ENCODE results near the gene CD300E.

Gene CD300E

GRCh38 chr17:74623693-74624093, at the start of gene CD300E:
Gene CD300E (minus strand): TSS chr17:74623738. CDS start chr17:74623621, 117 bp downstream.
- intact Hi-C loops (cut with DNase I) = no loop called here
- no peak for DNase-seq

- peak; percentile 34 to 93 (median 64) for DNase-seq
Observed at GRCh38 chr17:74671031-74671771, 47.7 kb upstream of the CD300E start.

GRCh38 chr17:74670329-74670728, 46.8 kb upstream of the CD300E start:
- intact Hi-C loops (cut with DNase I) = no loop called here
- no peak for DNase-seq

More at GRCh38 chr17:74671031-74671771, 47.7 kb upstream of the CD300E start:
- intact Hi-C loops (cut with DNase I) = no loop called here

GRCh38 chr17:74663561-74663960, 40.0 kb upstream of the CD300E start:
- intact Hi-C loops (cut with DNase I) = no loop called here
- no peak for DNase-seq

GRCh38 chr17:74659889-74660288, 36.4 kb upstream of the CD300E start:
- no peak for DNase-seq
- intact Hi-C loops (cut with DNase I) = no loop called here

- DNase-seq = no peak
- intact Hi-C loops (cut with DNase I) = no loop called here
Observed at GRCh38 chr17:74658620-74659019, 35.1 kb upstream of the CD300E start.

- DNase-seq = no peak
- intact Hi-C loops (cut with DNase I) = no loop called here
Observed at GRCh38 chr17:74654742-74655141, 31.2 kb upstream of the CD300E start.

- DNase-seq = no peak
- intact Hi-C loops (cut with DNase I) = no loop called here
Observed at GRCh38 chr17:74652020-74652419, 28.5 kb upstream of the CD300E start.

- intact Hi-C loops (cut with DNase I) = no loop called here
- no peak for DNase-seq
Observed at GRCh38 chr17:74649909-74650308, 26.4 kb upstream of the CD300E start.

- intact Hi-C loops (cut with DNase I) = no loop called here
- peak in 1 of 10 donors; percentile 36 for DNase-seq
Observed at GRCh38 chr17:74647871-74648672, 24.5 kb upstream of the CD300E start.

- intact Hi-C loops (cut with DNase I) = no loop called here
- DNase-seq = no peak
Observed at GRCh38 chr17:74646231-74646630, 22.7 kb upstream of the CD300E start.

GRCh38 chr17:74645010-74645409, 21.5 kb upstream of the CD300E start:
- intact Hi-C loops (cut with DNase I) = no loop called here
- no peak for DNase-seq

GRCh38 chr17:74644419-74644818, 20.9 kb upstream of the CD300E start:
- intact Hi-C loops (cut with DNase I) = no loop called here
- no peak for DNase-seq

GRCh38 chr17:74643826-74644225, 20.3 kb upstream of the CD300E start:
- intact Hi-C loops (cut with DNase I) = no loop called here
- no peak for DNase-seq

- intact Hi-C loops (cut with DNase I) = no loop called here
- DNase-seq = no peak
Observed at GRCh38 chr17:74642995-74643394, 19.5 kb upstream of the CD300E start.

- intact Hi-C loops (cut with DNase I) = no loop called here
- no peak for DNase-seq
Observed at GRCh38 chr17:74642556-74642955, 19.0 kb upstream of the CD300E start.

- no peak for DNase-seq
- intact Hi-C loops (cut with DNase I) = no loop called here
Observed at GRCh38 chr17:74641958-74642298, 18.4 kb upstream of the CD300E start.

GRCh38 chr17:74641224-74641957, 17.9 kb upstream of the CD300E start:
- intact Hi-C loops (cut with DNase I) = no loop called here
- peak in 1 of 10 donors; percentile 59 for DNase-seq

- no peak for DNase-seq
- intact Hi-C loops (cut with DNase I) = no loop called here
Observed at GRCh38 chr17:74639704-74640151, 16.2 kb upstream of the CD300E start.

- intact Hi-C loops (cut with DNase I) = no loop called here
- DNase-seq = no peak
Observed at GRCh38 chr17:74637926-74638325, 14.4 kb upstream of the CD300E start.

GRCh38 chr17:74637265-74637664, 13.7 kb upstream of the CD300E start:
- DNase-seq = peak in 1 of 10 donors; percentile 69
- intact Hi-C loops (cut with DNase I) = no loop called here

Measured in posterior cingulate gyrus (tissue), 11 donors.